Pancreas (tissue), 10 donors: ENCODE measurements around the gene E2F2. TPM values are rescaled to one million over a fixed set of nuclear protein-coding genes. Genes with fewer than 3 reads are reported as not detected.

ENCODE experiments used
- ATAC-seq, 4 donors: fragments of 200-7000 bp; cut with Tn5 transposase; one replicate each; pipeline versions ENCODE4 v1.8.0 to v1.9.1; 2020; ENCODE audit warnings: mild to moderate bottlenecking in 4 of 4, moderate library complexity in 4 of 4
- DNase-seq, 6 donors: peaks; one replicate each; pipeline ENCODE4 v3.0.0-alpha.2; 2020
- FAIRE-seq: peaks from 2 replicates; lab custom pipeline; 2012; peaks lifted over from hg19 to GRCh38; lab: Jason Lieb, UNC
- H3K27ac ChIP-seq, 4 donors: fragments of 200-600 bp; sonication (generic); 1 replicate in 3 of 4; 2 replicates in 1 of 4; pipeline versions ENCODE4 v1.5.0 to v1.8.0; 2020
- H3K27me3 ChIP-seq, 4 donors: fragments of 200-600 bp; one replicate each; pipeline ENCODE4 v1.8.0; 2021
- H3K36me3 ChIP-seq, 3 donors: fragments of 200-600 bp; sonication (generic) in 1 of 3; one replicate each; pipeline versions ENCODE4 v1.5.0 to v1.8.0; 2020 to 2021
- H3K4me1 ChIP-seq, 3 donors: fragments of 200-600 bp; one replicate each; pipeline ENCODE4 v1.8.0; 2021
- H3K4me3 ChIP-seq, 4 donors: fragments of 200-600 bp; sonication (generic) in 2 of 4; one replicate each; pipeline versions ENCODE4 v1.5.0 to v1.8.0; 2020 to 2021
- H3K9me3 ChIP-seq, 4 donors: fragments of 200-600 bp; one replicate each; pipeline ENCODE4 v1.8.0; 2021
- WGBS, 2 donors: extraction: QIAGEN DNeasy Blood & Tissue Kit; methylation state at CpG; one replicate each; pipeline ENCODE4 v1.1.7; 2013; 5-methylcytosine and 5-hydroxymethylcytosine counted together
- intact Hi-C, 3 donors: fragments of 100-400 bp; cut with DNase I; formaldehyde crosslinking; loops; one replicate each; pipeline versions ENCODE4 v1.11.1 to v1.14.2; 2022
- polyA plus RNA-seq, 2 donors: library from polyadenylated mRNA; stranded (reverse); fragments of 200-250 nt; gene quantifications; one replicate each; pipeline ENCODE4 v1.2.3, GENCODE V29; 2013
- total RNA-seq, 6 donors: library from RNA; stranded (reverse); fragmentation: NEBNext Ultra II Directional in 4 of 6; extraction: Animal tissue kit (Norgen Biotek cat#: 25700) in 4 of 6; gene quantifications; one replicate each; pipeline versions ENCODE4 v1.2.1 to v1.2.4, GENCODE V29; 2021 to 2023
- TF ChIP-seq, protein P1 (sequence below), 4 donors: fragments of 200-600 bp; sonication (generic) in 3 of 4; IDR thresholded peaks; one replicate each; pipeline versions ENCODE4 v1.5.0 to v1.8.0; 2021; ENCODE audit warnings: antibody characterized with exemption in 4 of 4
- donor health status: healthy with polysubstance abuse.
- donor health status: DM: no; HTN: no; CAD: no; lungs with moderate emphysema.
- donor health status: DM: no; HTN: no; CAD: no.
- donor health status: control.
- donor health status: control.
- donor health status: Bipolar disorder and iron deficiency.
- donor health status: DM: yes; HTN: yes; CAD: no.
- donor health status: DM: no; HTN: no; CAD: no.
- donor health status: DM: no; HTN: no; CAD: no.
- donor health status: DM: yes; HTN: yes; CAD: no.

Gene E2F2
- total and polyA plus RNA-seq, 8 donors: 0.04 to 0.40 (median 0.15) TPM; not detected in 2

DNA sequence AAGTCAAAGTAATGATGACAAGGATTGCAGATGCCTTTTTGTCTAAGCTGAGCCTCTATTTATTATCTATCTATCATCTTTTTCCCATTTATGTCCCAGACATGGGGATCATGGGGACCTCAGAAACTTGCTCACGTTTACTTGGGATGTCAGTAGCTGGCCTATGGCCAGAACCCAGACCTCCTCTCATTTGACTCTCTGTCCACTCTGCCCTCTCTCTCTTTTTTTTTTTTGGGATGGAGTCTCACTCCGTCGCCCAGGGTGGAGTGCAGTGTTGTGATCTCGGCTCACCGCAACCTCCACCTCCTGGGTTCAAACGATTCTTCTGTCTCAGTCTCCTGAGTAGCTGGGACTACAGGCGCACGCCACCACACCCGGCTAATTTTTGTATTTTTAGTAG lies 32.0 kb upstream of the E2F2 start:
- no peak overlapping the region for H3K4me3 ChIP-seq
- ATAC-seq (no peak), FAIRE-seq (no peak), DNase-seq (no peak)
- peaks cover 8 to 30% (median 11%) of the 10 kb centered on the region in 3 donors for H3K4me1 ChIP-seq
- 66 to 69% methylated on average over 9 of the region's 9 CpGs for WGBS, 2 donors
- no peaks in the 10 kb centered on the region for H3K9me3 ChIP-seq
- H3K36me3 ChIP-seq: no peaks in the 10 kb centered on the region
- no peaks in the 10 kb centered on the region for H3K27me3 ChIP-seq
- peak overlapping the region in 3 of 4 donors; percentile 61 to 93 (median 89) for H3K27ac ChIP-seq
- intact Hi-C loops: no loop called here
- TF ChIP-seq, protein P1, sequence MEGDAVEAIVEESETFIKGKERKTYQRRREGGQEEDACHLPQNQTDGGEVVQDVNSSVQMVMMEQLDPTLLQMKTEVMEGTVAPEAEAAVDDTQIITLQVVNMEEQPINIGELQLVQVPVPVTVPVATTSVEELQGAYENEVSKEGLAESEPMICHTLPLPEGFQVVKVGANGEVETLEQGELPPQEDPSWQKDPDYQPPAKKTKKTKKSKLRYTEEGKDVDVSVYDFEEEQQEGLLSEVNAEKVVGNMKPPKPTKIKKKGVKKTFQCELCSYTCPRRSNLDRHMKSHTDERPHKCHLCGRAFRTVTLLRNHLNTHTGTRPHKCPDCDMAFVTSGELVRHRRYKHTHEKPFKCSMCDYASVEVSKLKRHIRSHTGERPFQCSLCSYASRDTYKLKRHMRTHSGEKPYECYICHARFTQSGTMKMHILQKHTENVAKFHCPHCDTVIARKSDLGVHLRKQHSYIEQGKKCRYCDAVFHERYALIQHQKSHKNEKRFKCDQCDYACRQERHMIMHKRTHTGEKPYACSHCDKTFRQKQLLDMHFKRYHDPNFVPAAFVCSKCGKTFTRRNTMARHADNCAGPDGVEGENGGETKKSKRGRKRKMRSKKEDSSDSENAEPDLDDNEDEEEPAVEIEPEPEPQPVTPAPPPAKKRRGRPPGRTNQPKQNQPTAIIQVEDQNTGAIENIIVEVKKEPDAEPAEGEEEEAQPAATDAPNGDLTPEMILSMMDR (IDR thresholded peaks at IDR 0.05): no peak

DNA sequence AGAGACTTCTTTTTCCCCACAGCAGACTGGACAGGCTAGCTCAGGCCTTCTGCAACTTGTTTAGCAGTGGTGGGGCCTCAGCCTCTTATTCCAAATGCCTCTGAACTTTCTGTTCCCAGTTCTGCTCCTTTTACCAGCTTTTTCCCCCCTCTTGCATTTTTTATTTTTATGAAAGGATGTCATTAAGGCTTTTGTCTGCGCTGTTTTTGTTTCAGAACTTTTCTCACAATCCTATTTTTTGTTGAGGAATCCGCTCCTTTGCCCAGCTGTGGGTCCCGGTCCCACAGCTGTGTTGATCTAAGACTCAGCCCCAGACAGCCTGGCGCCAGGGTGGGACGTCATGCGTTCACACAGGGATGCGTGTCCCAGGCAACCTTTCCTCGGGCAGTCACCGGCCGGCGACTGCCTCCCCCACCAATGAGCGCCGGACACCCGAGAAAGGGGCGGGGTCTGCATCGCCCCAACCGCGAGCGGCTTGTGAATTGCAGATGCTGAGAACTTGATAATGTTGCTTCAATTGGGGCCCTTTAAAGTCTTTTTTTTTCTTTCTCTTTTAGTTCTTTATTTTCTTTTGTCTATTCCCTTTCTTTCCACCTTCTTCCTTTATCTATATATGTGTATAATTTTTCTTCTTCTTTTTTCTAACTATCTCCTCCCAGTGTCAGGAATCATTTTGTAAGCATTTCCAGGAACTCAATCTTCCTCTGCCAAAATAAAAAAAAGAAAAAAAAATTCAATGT lies 31.3 kb upstream of the E2F2 start:
- peak overlapping the region in 1 of 4 donors; percentile 2 for H3K4me3 ChIP-seq
- DNase-seq (peak; percentile 87 to 95 (median 92)), ATAC-seq (peak; percentile 44 to 69 (median 68)), FAIRE-seq (peak; percentile 60)
- H3K9me3 ChIP-seq: no peaks in the 10 kb centered on the region
- H3K36me3 ChIP-seq: no peaks in the 10 kb centered on the region
- H3K27ac ChIP-seq: peak overlapping the region in 3 of 4 donors; percentile 61 to 93 (median 89)
- TF ChIP-seq, protein P1 (IDR thresholded peaks at IDR 0.05): no peak
- WGBS, 2 donors: 3% methylated on average over 19 of the region's 19 CpGs
- H3K27me3 ChIP-seq: no peaks in the 10 kb centered on the region
- H3K4me1 ChIP-seq: peaks cover 8 to 30% (median 11%) of the 10 kb centered on the region in 3 donors
- intact Hi-C loops: no loop called here

DNA sequence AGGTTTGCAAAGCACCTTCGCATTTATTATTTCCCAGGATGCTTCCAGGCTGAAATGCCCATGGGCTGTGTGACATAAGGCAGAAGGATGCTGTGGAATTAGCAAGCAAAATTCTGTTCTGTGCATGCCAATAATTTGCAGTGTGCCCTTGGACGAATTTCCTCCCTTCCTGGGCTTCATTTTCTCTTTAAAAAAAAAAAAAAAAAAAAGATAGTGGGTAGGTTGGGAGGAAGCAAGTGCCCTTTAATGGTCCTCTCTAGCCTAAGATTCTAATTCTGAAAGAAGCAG lies 30.7 kb upstream of the E2F2 start:
- TF ChIP-seq, protein P1 (IDR thresholded peaks at IDR 0.05): no peak
- Histone ChIP-seq H3K27ac (peak overlapping the region in 3 of 4 donors; percentile 61 to 93 (median 89)), H3K4me3 (peak overlapping the region in 1 of 4 donors; percentile 2), H3K27me3 (no peaks in the 10 kb centered on the region), H3K4me1 (peaks cover 8 to 34% (median 11%) of the 10 kb centered on the region in 3 donors), H3K9me3 (no peaks in the 10 kb centered on the region), H3K36me3 (no peaks in the 10 kb centered on the region)
- FAIRE-seq: no peak
- ATAC-seq: no peak
- DNase-seq: no peak
- intact Hi-C loops: no loop called here
- WGBS, 2 donors: 63 to 71% methylated on average over 2 of the region's 2 CpGs

DNA sequence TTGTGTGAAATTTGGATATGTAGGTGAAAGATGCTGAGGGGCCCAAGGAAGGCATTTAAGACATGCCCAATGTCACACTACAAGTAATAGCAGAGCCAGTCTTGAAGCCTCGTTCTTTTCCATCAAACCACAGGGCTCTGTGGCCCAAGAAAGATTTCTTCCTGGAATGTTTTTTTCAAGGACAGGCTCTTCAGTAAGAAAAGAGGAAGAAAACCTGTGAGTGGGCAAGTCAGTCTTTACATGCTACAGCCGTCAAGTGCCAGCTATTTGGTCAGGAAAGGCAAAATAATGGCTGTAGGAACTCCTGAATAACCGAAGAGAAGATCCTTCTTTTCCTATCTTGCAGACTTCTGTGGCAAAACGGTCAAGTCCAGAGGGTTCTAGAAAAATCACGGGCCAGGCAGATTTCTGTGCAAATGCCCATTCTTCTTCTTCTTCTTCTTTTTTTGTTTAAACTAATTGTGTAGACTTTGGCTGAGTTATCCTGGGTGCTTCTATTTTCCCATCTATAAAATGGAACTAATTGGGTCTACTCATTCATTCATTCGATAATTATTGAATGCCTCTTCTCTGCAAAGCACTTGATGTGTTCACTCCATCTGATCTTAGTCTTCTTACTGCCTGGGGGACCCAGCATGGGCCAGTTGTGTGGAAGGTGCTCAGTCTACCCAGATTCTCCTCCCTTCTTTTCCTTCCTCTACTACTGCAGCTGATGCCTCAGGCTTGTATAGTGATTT lies 30.2 kb upstream of the E2F2 start:
- no peak for DNase-seq
- peaks cover 10 to 40% (median 12%) of the 10 kb centered on the region in 3 donors for H3K4me1 ChIP-seq
- H3K4me3 ChIP-seq: no peak overlapping the region
- H3K27me3 ChIP-seq: no peaks in the 10 kb centered on the region
- intact Hi-C loops: no loop called here
- H3K9me3 ChIP-seq: no peaks in the 10 kb centered on the region
- ATAC-seq: no peak
- H3K36me3 ChIP-seq: no peaks in the 10 kb centered on the region
- peak overlapping the region in 3 of 4 donors; percentile 61 to 93 (median 89) for H3K27ac ChIP-seq
- TF ChIP-seq, protein P1 (IDR thresholded peaks at IDR 0.05): no peak
- 66 to 72% methylated on average over 6 of the region's 6 CpGs for WGBS, 2 donors
- FAIRE-seq: no peak
